GM10266 (cell line): ENCODE results near the gene CCDC88B.

Experiments used
- DNase-seq: peaks from one replicate; pipeline ENCODE4 v3.0.0; 2012; ENCODE audit errors: extremely low spot score
- TF ChIP-seq, protein P1 (sequence below): IDR thresholded peaks from 2 replicates; pipeline ENCODE4 v1.5.1; 2012; ENCODE audit warnings: mild to moderate bottlenecking, low read depth; ENCODE audit not compliant: control insufficient read depth, insufficient read depth; ENCODE audit errors: missing control alignments

Gene CCDC88B

GRCh38 chr11:64295760-64296159, 44.2 kb upstream of the CCDC88B start:
- TF ChIP-seq, protein P1, sequence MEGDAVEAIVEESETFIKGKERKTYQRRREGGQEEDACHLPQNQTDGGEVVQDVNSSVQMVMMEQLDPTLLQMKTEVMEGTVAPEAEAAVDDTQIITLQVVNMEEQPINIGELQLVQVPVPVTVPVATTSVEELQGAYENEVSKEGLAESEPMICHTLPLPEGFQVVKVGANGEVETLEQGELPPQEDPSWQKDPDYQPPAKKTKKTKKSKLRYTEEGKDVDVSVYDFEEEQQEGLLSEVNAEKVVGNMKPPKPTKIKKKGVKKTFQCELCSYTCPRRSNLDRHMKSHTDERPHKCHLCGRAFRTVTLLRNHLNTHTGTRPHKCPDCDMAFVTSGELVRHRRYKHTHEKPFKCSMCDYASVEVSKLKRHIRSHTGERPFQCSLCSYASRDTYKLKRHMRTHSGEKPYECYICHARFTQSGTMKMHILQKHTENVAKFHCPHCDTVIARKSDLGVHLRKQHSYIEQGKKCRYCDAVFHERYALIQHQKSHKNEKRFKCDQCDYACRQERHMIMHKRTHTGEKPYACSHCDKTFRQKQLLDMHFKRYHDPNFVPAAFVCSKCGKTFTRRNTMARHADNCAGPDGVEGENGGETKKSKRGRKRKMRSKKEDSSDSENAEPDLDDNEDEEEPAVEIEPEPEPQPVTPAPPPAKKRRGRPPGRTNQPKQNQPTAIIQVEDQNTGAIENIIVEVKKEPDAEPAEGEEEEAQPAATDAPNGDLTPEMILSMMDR, result no peak
- DNase-seq, result no peak

DNA sequence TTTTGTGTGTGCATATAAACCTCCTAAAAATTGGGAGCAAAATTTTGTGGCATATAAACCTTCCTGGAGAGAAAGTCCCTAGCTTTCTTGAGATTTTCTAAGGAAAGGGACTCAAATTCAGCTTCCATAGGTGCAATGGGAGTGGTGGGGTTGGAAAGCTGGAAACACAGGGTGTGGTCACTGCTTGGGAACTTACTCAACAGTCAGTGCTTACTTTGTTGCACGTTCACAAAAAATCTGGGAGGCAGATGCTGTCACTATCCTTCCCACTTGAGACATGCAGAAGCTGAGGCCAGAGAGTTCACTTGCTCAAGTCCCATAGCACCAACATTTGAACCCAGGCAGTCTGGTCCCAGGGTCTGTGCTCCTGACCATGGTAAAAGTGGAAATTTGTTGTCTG, 43.8 kb upstream of the CCDC88B start:
- DNase-seq, result no peak
- TF ChIP-seq, protein P1, result no peak

DNA sequence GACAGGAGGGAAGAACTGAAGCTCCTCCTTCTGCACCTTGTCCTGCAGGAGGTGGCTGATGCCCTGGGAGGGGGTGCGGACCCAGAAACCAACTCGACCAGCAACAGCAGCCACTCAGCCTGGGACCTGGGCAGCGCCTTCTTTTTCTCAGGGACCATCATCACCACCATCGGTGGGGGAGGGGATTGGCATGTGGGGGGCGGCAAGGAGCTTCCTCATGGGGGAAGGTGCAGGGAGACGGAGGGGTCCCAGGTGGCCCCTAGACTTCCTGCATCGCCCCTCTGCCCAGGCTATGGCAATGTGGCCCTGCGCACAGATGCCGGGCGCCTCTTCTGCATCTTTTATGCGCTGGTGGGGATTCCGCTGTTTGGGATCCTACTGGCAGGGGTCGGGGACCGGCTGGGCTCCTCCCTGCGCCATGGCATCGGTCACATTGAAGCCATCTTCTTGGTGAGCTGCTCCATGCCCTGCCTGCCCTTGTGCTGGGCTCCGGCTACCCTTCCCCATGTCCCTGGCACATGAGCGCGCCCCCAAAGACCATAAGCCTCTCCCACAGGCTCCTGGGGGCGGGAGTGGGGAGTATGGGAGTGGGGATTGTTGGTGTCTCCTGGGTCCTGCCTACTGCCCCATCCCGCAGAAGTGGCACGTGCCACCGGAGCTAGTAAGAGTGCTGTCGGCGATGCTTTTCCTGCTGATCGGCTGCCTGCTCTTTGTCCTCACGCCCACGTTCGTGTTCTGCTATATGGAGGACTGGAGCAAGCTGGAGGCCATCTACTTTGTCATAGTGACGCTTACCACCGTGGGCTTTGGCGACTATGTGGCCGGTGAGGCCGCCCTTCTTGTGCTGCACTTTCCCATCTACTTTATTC, 42.9 kb upstream of the CCDC88B start:
- TF ChIP-seq, protein P1, result no peak
- no peak for DNase-seq

DNA sequence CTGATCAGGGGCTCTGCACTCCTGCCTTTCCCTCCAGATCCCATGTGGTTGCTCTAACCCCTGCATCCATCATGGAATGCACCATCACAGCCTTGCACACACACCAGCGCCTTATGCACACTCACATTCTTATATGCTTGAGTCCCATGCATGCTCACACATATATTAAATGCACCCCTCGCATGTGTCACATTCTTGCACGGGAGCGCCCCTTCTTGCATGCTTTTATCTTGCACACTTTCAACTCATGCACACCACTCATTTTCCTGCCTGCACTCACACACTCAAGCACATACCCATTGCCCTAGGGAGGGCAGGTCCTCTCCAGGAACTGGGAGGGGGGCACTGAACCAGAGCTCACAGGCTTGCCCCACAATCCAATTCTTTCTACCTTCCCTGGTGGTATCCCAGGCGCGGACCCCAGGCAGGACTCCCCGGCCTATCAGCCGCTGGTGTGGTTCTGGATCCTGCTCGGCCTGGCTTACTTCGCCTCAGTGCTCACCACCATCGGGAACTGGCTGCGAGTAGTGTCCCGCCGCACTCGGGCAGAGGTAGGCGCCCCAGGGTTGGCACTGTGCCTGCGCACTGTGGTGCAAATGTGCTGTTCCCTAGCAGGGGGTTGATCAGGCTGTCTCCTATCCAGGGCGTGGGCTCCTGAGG, 42.2 kb upstream of the CCDC88B start:
- no peak for DNase-seq

DNA sequence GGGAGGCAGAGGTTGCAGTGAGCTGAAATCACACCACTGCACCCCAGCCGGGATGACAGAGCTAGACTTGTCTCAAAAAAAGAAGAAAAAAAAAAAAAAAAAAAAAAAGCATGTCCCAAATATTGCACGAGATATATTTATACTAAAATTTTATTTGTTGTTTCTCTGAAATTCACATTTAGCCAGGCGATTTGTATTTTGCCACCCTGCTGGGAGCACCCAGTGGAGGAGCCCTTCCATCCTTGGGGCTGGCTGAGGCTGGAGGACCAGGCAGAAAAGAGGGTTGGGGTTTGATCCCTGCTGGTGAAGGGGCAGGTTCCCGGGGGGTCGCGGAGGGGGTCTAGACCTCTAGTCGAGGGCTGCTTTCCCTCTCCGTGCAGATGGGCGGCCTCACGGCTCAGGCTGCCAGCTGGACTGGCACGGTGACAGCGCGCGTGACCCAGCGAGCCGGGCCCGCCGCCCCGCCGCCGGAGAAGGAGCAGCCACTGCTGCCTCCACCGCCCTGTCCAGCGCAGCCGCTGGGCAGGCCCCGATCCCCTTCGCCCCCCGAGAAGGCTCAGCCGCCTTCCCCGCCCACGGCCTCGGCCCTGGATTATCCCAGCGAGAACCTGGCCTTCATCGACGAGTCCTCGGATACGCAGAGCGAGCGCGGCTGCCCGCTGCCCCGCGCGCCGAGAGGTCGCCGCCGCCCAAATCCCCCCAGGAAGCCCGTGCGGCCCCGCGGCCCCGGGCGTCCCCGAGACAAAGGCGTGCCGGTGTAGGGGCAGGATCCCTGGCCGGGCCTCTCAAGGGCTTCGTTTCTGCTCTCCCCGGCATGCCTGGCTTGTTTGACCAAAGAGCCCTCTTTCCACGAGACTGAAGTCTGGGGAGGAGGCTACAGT, 40.8 kb upstream of the CCDC88B start:
- DNase-seq, result no peak
- TF ChIP-seq, protein P1, result no peak

More for the DNA sequence above, 42.2 kb upstream of the CCDC88B start:
- TF ChIP-seq, protein P1, result no peak

- TF ChIP-seq, protein P1, result no peak
- DNase-seq, result no peak
Measured at GRCh38 chr11:64299847-64300648, 40.0 kb upstream of the CCDC88B start, which contains the start of gene CATSPERZ. Gene CATSPERZ, plus strand, starts transcription at chr11:64300358. Its CDS starts 53 bp downstream, at chr11:64300411.
